Activated CD8-positive, alpha-beta memory T cell treated with anti-CD3 and anti-CD28 coated beads, Interleukin-2, amount 50 U/mL, for 48 hours (primary cell): ENCODE measurements around the gene STPG1.

Experiments used
- DNase-seq: peaks from one replicate; pipeline ENCODE4 v3.0.0-alpha.2; 2020

The STPG1 gene

GRCh38 chr1:24364975-24365678, 48.5 kb downstream of the STPG1 start:
- no peak for DNase-seq

GRCh38 chr1:24364605-24364974, 49.0 kb downstream of the STPG1 start:
- no peak for DNase-seq

GRCh38 chr1:24363994-24364393, 49.6 kb downstream of the STPG1 start:
- DNase-seq: no peak

- DNase-seq: no peak
Observed at GRCh38 chr1:24362982-24363614, 50.5 kb downstream of the STPG1 start.

- DNase-seq: no peak
Observed at GRCh38 chr1:24362396-24362795, 51.2 kb downstream of the STPG1 start.

GRCh38 chr1:24361811-24362210, 51.8 kb downstream of the STPG1 start:
- DNase-seq: no peak

GRCh38 chr1:24360681-24361080, 52.9 kb downstream of the STPG1 start:
- DNase-seq: no peak

- DNase-seq: no peak
Observed at GRCh38 chr1:24357038-24357437, 56.5 kb downstream of the STPG1 start.

- no peak for DNase-seq
Observed at GRCh38 chr1:24355466-24355865, 58.1 kb downstream of the STPG1 start.

GRCh38 chr1:24353292-24353891, 60.2 kb downstream of the STPG1 start:
- no peak for DNase-seq

- peak; percentile 70 for DNase-seq
Observed at GRCh38 chr1:24351918-24352627, 61.5 kb downstream of the STPG1 start.

GRCh38 chr1:24351247-24351646, 62.3 kb downstream of the STPG1 start:
- no peak for DNase-seq

GRCh38 chr1:24349891-24350290, 63.7 kb downstream of the STPG1 start:
- DNase-seq: no peak

GRCh38 chr1:24348196-24348595, 65.4 kb downstream of the STPG1 start:
- DNase-seq: no peak

GRCh38 chr1:24347159-24347934, 66.2 kb downstream of the STPG1 start:
- DNase-seq: no peak

- DNase-seq: no peak
Observed at GRCh38 chr1:24345334-24345733, 68.2 kb downstream of the STPG1 start.

GRCh38 chr1:24344090-24344742, 69.4 kb downstream of the STPG1 start:
- DNase-seq: no peak

GRCh38 chr1:24343412-24344089, 70.0 kb downstream of the STPG1 start:
- DNase-seq: no peak

- DNase-seq: no peak
Observed at GRCh38 chr1:24341260-24341659, 72.3 kb downstream of the STPG1 start.

- DNase-seq: no peak
Observed at GRCh38 chr1:24340770-24341169, 72.8 kb downstream of the STPG1 start.

GRCh38 chr1:24339996-24340395, 73.6 kb downstream of the STPG1 start:
- DNase-seq: no peak

GRCh38 chr1:24338447-24338846, 75.1 kb downstream of the STPG1 start:
- DNase-seq: no peak
